Stimulated activated CD4-positive, alpha-beta T cell treated with anti-CD3 and anti-CD28 coated beads, Interleukin-15, amount 100 ng/mL, for 1 hour (primary cell): ENCODE measurements around the gene PLA2G4C.
"Not testable (repeated sequence)": the region's sequence is repeated elsewhere in the genome, so short reads cannot be mapped to it uniquely, and the experiment has no call there.

ENCODE experiments used
- DNase-seq, 2 donors: peaks; one replicate each; pipeline ENCODE4 v3.0.0-alpha.2; 2020; ENCODE audit warnings: low read depth in 1 of 2, low spot score in 1 of 2

PLA2G4C gene

GRCh38 chr19:48111280-48111679 lies 663 bp upstream of the PLA2G4C start:
- DNase-seq, result no peak

GRCh38 chr19:48108997-48109782 lies 1.4 kb downstream of the PLA2G4C start:
- DNase-seq, result no peak

GRCh38 chr19:48103922-48104321 lies 6.7 kb downstream of the PLA2G4C start:
- DNase-seq, result no peak

- DNase-seq, result no peak
Observed at GRCh38 chr19:48102870-48103751, 7.5 kb downstream of the PLA2G4C start.

- DNase-seq, result no peak
Observed at GRCh38 chr19:48095612-48096175, 14.9 kb downstream of the PLA2G4C start.

GRCh38 chr19:48094855-48095203 lies 15.8 kb downstream of the PLA2G4C start:
- DNase-seq, result no peak

GRCh38 chr19:48094129-48094854 lies 16.3 kb downstream of the PLA2G4C start:
- no peak for DNase-seq

- DNase-seq, result not testable (repeated sequence)
Observed at GRCh38 chr19:48091111-48091718, 19.4 kb downstream of the PLA2G4C start.

- no peak for DNase-seq
Observed at GRCh38 chr19:48090281-48090802, 20.3 kb downstream of the PLA2G4C start.

GRCh38 chr19:48088991-48089390 lies 21.6 kb downstream of the PLA2G4C start:
- not testable (repeated sequence) for DNase-seq

- DNase-seq, result no peak
Observed at GRCh38 chr19:48085904-48086864, 24.4 kb downstream of the PLA2G4C start.

GRCh38 chr19:48085076-48085475 lies 25.5 kb downstream of the PLA2G4C start:
- no peak for DNase-seq

GRCh38 chr19:48081106-48081505 lies 29.5 kb downstream of the PLA2G4C start:
- no peak for DNase-seq

GRCh38 chr19:48070177-48070769 lies 40.3 kb downstream of the PLA2G4C start:
- not testable (repeated sequence) for DNase-seq

GRCh38 chr19:48069435-48069834 lies 41.2 kb downstream of the PLA2G4C start:
- DNase-seq, result no peak

GRCh38 chr19:48064509-48064908 lies 46.1 kb downstream of the PLA2G4C start:
- DNase-seq, result no peak

- DNase-seq, result no peak
Observed at GRCh38 chr19:48061401-48062344, 48.9 kb downstream of the PLA2G4C start.

GRCh38 chr19:48060381-48060780 lies 50.2 kb downstream of the PLA2G4C start:
- no peak for DNase-seq
